BJ (cell line): Measurements from ENCODE around the gene TBL1X. TPM values are rescaled to one million over a fixed set of nuclear protein-coding genes. Genes with fewer than 3 reads are reported as not detected.
A peak's percentile ranks its signal among the peaks of the same experiment; 100 is the strongest.

Experiments
- CTCF ChIA-PET: fragments of 350-600 bp; formaldehyde crosslinking; extraction: SDS; loops from one replicate; lab custom pipeline; 2021; ENCODE audit warnings: antibody characterized with exemption, inconsistent platforms; lab: Yijun Ruan, JAX
- POLR2A ChIA-PET: fragments of 300-600 bp; sonication (Branson Sonifier 250); formaldehyde crosslinking; extraction: SDS; loops from one replicate; lab custom pipeline; 2021; ENCODE audit warnings: antibody characterized with exemption; lab: Charles Lee
- DNase-seq: peaks from one replicate; pipeline ENCODE4 v3.0.0-alpha.2; 2011; ENCODE audit warnings: low read depth
- H3K27me3 ChIP-seq: 2 replicates; pipeline ENCODE4 v1.6.0; 2011; ENCODE audit warnings: low read length; ENCODE audit not compliant: control insufficient read depth, insufficient read depth
- H3K36me3 ChIP-seq: 2 replicates; pipeline ENCODE4 v1.5.1; 2011; ENCODE audit warnings: low read length; ENCODE audit not compliant: control insufficient read depth, insufficient read depth
- H3K4me3 ChIP-seq: 2 replicates; pipeline ENCODE4 v1.5.1; 2011; ENCODE audit warnings: low read depth, mild to moderate bottlenecking, control low read depth, low read length
- polyA plus RNA-seq: library from polyadenylated mRNA; depleted of rRNA; stranded (reverse); fragments of >200 nt; gene quantifications from 2 replicates; pipeline ENCODE4 v1.2.3, GENCODE V29; 2011
- TF ChIP-seq, protein P1 (sequence below): IDR thresholded peaks from 2 replicates; pipeline ENCODE4 v1.5.1; 2011; ENCODE audit warnings: low read depth, mild to moderate bottlenecking, control low read depth, inconsistent platforms, low read length, moderate library complexity; ENCODE audit not compliant: insufficient read depth

TBL1X gene
- polyA plus RNA-seq, 1 experiment = 13.2 TPM

GRCh38 chrX:9670136-9670814 is 205.4 kb downstream of the TBL1X start:
- no peak for DNase-seq
- TF ChIP-seq, protein P1, sequence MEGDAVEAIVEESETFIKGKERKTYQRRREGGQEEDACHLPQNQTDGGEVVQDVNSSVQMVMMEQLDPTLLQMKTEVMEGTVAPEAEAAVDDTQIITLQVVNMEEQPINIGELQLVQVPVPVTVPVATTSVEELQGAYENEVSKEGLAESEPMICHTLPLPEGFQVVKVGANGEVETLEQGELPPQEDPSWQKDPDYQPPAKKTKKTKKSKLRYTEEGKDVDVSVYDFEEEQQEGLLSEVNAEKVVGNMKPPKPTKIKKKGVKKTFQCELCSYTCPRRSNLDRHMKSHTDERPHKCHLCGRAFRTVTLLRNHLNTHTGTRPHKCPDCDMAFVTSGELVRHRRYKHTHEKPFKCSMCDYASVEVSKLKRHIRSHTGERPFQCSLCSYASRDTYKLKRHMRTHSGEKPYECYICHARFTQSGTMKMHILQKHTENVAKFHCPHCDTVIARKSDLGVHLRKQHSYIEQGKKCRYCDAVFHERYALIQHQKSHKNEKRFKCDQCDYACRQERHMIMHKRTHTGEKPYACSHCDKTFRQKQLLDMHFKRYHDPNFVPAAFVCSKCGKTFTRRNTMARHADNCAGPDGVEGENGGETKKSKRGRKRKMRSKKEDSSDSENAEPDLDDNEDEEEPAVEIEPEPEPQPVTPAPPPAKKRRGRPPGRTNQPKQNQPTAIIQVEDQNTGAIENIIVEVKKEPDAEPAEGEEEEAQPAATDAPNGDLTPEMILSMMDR = no peak
- H3K27me3 ChIP-seq = no peaks in the 10 kb centered on the region
- ChIA-PET CTCF (no interaction called here), POLR2A (no interaction called here)
- H3K4me3 ChIP-seq = no peak overlapping the region
- no peaks in the 10 kb centered on the region for H3K36me3 ChIP-seq

DNA sequence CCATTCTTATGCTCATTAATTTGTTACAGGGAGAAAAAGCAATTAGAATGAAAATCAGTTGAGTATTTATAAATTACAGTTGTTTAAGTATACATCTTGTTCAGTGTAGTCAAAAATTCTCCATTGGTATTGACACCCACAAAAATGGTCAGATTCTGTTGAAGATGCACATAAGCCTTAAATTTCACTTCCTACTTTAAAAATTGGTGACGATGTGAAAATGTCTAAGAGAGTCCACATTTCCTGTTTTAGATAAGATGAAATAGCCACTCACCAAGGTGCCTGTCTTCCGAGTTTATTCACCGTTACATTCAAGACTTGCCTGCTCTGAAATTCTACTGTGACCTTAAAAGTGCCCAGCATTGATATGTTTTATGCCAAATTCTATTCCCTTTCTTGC is 207.1 kb downstream of the TBL1X start:
- ChIA-PET POLR2A (no interaction called here), CTCF (no interaction called here)
- Histone ChIP-seq H3K36me3 (no peaks in the 10 kb centered on the region), H3K4me3 (no peak overlapping the region), H3K27me3 (no peaks in the 10 kb centered on the region)
- TF ChIP-seq, protein P1 = no peak
- no peak for DNase-seq

DNA sequence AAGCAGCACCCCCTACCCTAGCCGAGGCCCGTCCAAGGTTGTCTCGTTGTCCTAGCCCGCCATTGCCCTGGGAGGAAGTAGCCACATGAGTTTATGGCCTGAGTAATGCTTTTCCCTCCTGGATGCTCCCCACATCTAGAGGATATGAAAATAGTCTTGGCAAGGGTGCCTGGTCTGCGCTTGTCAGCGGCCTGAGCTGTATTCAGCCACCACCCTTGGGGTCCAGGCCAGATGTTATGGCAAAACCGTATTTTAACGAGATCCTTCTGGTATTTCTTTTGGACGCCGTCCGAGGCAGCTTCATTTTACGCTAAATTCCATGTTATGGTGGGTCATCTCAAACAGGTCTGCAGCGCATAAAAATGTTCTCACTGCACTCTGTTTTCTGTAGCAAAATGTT is 211.4 kb downstream of the TBL1X start:
- ChIA-PET POLR2A (no interaction called here), CTCF (no interaction called here)
- Histone ChIP-seq H3K27me3 (no peaks in the 10 kb centered on the region), H3K36me3 (no peaks in the 10 kb centered on the region), H3K4me3 (no peak overlapping the region)
- TF ChIP-seq, protein P1 = no peak
- peak; percentile 60 for DNase-seq

- POLR2A ChIA-PET = no interaction called here
- H3K36me3 ChIP-seq = no peaks in the 10 kb centered on the region
- no peaks in the 10 kb centered on the region for H3K27me3 ChIP-seq
- TF ChIP-seq, protein P1 = no peak
- no peak for DNase-seq
- CTCF ChIA-PET = no interaction called here
- no peak overlapping the region for H3K4me3 ChIP-seq
These were observed 211.9 kb downstream of the TBL1X start for GRCh38 chrX:9676738-9677097.

DNA sequence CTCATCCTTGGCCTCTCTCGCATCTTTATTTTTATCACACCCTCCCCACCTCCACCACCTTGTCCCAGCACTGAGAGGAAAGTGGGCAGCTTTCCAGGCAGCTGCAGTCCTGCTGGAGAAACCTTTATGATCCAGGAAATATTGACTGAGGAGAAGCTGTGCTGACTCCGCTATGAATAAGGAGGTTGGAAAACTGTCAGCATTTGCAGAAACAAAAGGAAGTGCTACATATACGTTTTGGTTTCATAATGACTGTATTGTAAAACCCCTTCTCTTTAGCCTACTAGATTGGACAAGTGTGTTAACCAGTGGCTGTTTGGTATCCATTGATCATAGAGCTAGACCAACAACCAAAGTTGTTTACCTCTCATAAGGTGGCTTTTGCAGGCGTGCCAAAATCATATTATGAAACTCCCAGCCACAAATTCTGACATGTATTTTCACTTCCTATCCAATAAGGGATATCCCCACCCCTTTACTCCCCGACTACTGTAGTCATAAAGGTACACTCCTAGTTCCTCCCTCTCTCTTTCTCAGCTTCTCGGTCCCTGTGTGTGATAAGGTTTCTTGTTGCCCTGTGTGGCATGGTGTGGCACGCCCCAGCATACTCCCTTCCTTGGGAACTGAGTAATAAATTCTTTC is 212.4 kb downstream of the TBL1X start:
- H3K27me3 ChIP-seq = no peaks in the 10 kb centered on the region
- DNase-seq = no peak
- no peak overlapping the region for H3K4me3 ChIP-seq
- ChIA-PET POLR2A (no interaction called here), CTCF (no interaction called here)
- H3K36me3 ChIP-seq = no peaks in the 10 kb centered on the region
- TF ChIP-seq, protein P1 = no peak
